NCI-H460 (cell line): ENCODE data around the gene ASB1. TPM values are rescaled to one million over a fixed set of nuclear protein-coding genes. Genes with fewer than 3 reads are reported as not detected.
"Not testable (repeated sequence)": the region's sequence is repeated elsewhere in the genome, so short reads cannot be mapped to it uniquely, and the experiment has no call there.

Experiments used
- DNase-seq: peaks from one replicate; pipeline ENCODE4 v3.0.0-alpha.2; 2016; ENCODE audit warnings: low read depth; ENCODE audit errors: extremely low read depth
- total RNA-seq: library from RNA; depleted of rRNA; stranded (reverse); fragments of >200 nt; shearing (Covaris generic); gene quantifications from 2 replicates; pipeline ENCODE4 v1.2.3, GENCODE V29; 2014

Gene ASB1
- total RNA-seq, 1 experiment from 2014 or later: 36.7 TPM

- DNase-seq: no peak
These were observed 14.8 kb downstream of the ASB1 start for GRCh38 chr2:238441262-238442114.

DNA sequence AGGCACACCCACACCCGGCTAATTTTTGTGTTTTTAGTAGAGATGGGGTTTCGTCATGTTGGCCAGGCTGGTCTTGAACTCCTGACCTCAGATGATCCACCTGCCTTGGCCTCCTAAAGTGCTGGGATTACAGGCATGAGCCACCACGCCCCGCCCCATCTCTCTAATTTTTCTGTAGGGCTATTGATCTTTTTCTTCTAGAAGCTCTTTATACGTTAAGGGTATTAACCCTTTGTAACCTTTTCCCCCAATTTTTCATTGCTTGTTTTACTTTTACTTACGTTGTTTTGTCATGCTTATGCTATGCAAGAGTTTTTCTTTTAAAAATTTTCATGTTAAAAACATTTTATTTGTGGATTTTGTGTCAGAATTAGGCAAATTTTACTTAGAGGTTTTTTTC, 15.5 kb downstream of the ASB1 start:
- DNase-seq: not testable (repeated sequence)

GRCh38 chr2:238444242-238444641, 17.5 kb downstream of the ASB1 start:
- no peak for DNase-seq

DNA sequence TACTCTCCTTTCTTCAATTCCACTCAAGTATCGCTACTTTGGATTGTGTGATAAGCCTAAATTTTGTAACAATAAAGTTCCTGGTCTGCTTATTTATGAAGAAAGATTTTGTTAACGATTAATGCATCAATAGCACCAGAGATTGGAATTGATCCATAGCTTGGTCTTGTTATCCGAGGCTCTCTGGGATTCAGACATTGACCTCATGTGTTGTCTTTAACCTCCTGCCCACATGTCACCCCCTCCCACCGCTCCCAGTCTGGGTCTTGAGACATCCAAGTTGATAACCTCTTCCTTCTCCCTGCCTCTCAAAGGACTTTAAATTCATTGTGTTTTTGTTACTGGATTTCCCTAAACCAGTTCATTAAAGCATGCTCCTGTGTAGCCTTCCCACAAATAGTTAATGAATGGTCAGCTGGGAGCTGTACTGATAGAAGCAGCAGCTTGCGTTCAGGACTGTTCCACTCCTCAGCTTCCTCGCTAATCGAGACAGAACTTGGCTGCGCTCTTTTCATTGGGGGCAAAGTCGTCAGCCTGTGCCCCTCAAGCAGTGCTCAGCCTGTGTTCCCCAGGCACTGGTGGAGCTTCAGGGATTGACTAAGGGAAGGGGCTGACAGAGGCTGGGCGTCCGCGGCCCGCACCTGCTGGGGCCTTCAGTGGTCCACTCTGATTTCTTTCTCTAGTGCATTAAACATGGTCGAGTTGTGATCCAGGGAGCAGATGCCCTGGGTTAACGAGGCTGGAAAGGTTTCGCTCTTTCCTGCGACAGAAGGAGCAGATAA, 18.9 kb downstream of the ASB1 start:
- no peak for DNase-seq

GRCh38 chr2:238446371-238446770, 19.6 kb downstream of the ASB1 start:
- DNase-seq: no peak

DNA sequence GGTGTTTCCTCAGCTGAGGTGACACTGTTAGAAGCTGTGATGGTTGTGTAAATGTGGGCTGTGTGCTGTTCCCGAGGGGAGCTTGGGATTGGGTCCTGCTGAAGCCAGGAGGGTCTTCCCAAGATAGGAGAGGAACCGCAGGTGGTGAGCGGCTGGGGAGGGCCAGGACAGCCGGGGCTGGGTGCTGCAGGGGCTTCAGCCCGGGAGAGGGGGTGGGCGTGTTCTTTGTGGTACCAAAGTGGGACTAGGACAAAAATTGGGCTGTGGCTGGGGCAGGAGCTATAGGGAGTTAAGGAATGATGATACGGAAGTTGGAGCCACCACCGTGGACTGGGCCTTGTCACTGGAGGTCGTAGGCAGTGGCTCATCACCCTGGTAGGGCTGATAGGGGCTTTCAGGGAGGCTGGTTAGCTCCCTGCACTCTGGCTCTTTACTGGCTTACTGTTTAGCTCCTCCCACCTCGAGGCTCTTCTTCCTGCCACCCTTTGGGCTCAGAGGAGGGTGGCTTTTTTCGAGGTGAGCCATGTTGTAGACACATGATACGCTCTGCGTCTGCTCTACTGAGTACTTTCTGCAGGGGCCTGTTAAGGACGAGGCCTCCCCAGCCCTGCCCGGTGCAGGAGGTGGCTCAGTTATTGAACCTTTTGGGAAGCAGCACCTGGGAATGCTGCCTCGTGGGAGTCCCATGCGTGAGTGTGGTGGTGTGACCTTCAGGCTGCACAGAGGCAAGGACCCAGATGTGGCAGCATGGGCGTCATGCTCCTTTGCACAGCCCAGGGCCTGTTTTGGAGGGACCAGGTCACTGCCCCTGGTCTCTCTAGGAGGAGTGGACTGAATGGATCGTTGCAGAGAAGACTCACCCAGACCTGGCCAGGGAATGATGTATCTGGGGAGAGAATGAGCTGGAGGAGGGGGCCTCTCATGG, 21.6 kb downstream of the ASB1 start:
- DNase-seq: no peak

- DNase-seq: no peak
These were observed 22.5 kb downstream of the ASB1 start for GRCh38 chr2:238449241-238449640.

GRCh38 chr2:238449909-238450417, 23.2 kb downstream of the ASB1 start:
- peak; percentile 89 for DNase-seq

DNA sequence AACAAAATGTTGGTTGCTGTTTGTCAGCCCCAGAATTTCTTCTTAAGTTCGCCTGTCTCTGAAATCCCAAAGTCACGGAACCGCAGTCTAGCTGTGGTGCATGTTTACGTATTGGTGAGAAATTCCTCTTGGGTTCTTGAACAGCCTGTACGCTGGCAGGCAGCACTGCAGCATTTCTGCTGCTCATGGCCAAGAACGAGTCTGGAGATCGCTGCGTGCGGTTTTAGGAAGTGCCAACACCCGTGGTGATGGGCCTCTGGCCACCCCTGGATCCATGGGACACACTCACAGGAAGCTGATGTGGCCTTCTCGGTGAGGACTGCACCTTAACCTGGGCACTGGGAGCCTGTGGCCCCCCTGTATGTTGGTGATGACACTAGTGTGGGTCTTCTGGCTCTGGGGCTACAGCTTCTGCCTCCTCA, 23.7 kb downstream of the ASB1 start:
- peak; percentile 86 for DNase-seq

DNA sequence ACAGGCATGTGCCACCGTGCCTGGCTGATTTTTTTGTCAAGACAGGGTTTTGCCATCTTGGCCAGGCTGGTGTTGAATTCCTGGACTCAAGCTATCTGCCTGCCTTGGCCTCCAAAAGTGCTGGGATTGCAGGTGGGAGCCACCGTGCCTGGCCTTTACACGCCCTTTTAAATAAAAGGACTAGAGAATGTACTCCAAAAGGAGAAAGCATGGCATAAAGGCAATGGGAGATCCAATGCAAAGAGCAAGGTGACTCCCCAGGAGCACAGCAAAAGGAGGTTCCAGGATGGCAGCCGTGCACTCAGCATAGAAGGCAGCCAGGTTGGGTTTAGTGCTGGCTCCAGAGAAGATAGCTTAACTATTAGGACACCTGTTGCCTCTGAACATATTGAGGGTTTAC, 27.1 kb downstream of the ASB1 start:
- DNase-seq: no peak

- no peak for DNase-seq
These were observed 29.7 kb downstream of the ASB1 start for GRCh38 chr2:238456449-238456848.

GRCh38 chr2:238456970-238457926, 30.5 kb downstream of the ASB1 start:
- DNase-seq: no peak

DNA sequence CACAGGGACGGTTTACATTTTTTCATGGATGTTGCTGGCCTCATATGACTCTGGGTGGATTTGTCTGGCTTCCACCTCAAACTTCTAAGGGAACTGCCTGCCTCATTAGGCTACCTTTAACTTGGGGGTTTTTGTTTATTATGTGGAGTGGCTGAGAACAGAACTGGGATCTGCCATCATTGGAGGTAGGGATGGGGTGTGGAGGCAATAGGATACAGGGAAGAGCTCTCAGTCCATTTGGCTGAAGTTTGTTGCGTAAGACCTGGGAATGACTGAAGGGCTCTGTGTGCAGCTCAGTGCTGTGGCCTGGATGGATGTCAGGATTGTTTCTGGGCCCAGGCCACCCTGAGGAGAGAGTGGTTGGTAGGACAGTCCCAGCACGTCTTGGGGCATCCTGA, 31.2 kb downstream of the ASB1 start:
- DNase-seq: no peak

- no peak for DNase-seq
These were observed 31.9 kb downstream of the ASB1 start for GRCh38 chr2:238458651-238459050.

- DNase-seq: no peak
These were observed 32.4 kb downstream of the ASB1 start for GRCh38 chr2:238459081-238459629.

DNA sequence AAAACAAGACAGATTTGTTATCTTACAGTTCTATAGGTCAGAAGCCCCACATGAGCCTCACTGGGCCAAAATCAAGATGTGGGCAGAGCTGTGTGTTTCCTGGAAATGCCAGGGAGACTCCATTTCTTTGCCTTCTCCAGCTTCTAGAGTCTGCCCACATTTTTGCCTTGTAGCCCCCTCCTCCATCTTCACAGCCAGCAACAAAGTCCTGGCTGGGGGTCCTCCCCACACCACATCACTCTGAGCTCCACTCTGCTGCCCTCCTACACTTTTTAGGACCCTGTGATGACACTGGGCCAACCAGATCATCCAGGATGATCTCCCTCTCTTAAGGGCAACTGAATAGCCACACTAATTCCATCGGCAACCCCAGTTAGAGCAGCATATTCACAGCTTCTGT, 34.3 kb downstream of the ASB1 start:
- no peak for DNase-seq

- no peak for DNase-seq
These were observed 34.8 kb downstream of the ASB1 start for GRCh38 chr2:238461491-238461890.

- no peak for DNase-seq
These were observed 35.2 kb downstream of the ASB1 start for GRCh38 chr2:238461916-238462315.

GRCh38 chr2:238462782-238463396, 36.2 kb downstream of the ASB1 start:
- DNase-seq: peak; percentile 55
